Ishikawa (cell line): ENCODE data around the gene NPC1.

ENCODE experiments used
- CEBPB ChIP-seq: IDR thresholded peaks from 2 replicates; pipeline ENCODE4 v1.6.1; 2012
- CREB1 ChIP-seq: IDR thresholded peaks from 2 replicates; pipeline ENCODE4 v1.6.1; 2012; ENCODE audit warnings: low read depth
- EP300 ChIP-seq: IDR thresholded peaks from 2 replicates; pipeline ENCODE4 v1.6.1; 2012; ENCODE audit warnings: borderline replicate concordance
- FOXM1 ChIP-seq: IDR thresholded peaks from 2 replicates; pipeline ENCODE4 v1.6.1; 2012; ENCODE audit warnings: low read depth, borderline replicate concordance
- NFIC ChIP-seq: IDR thresholded peaks from 2 replicates; pipeline ENCODE4 v1.6.1; 2012
- RAD21 ChIP-seq: IDR thresholded peaks from 2 replicates; pipeline ENCODE4 v1.6.1; 2012; ENCODE audit warnings: low read depth
- TAF1 ChIP-seq: IDR thresholded peaks from 2 replicates; pipeline ENCODE4 v1.6.1; 2012; ENCODE audit warnings: low read depth, mild to moderate bottlenecking
- YY1 ChIP-seq: IDR thresholded peaks from 2 replicates; pipeline ENCODE4 v1.6.1; 2012; ENCODE audit warnings: low read depth
- TF ChIP-seq, protein P1 (sequence below): IDR thresholded peaks from 2 replicates; pipeline ENCODE4 v1.6.1; 2012
- TF ChIP-seq, protein P2 (sequence below): IDR thresholded peaks from 2 replicates; pipeline ENCODE4 v1.6.1; 2012; ENCODE audit warnings: low read depth, mild to moderate bottlenecking
- TF ChIP-seq, protein P3 (sequence below): IDR thresholded peaks from 2 replicates; pipeline ENCODE4 v1.6.1; 2012

DNA sequence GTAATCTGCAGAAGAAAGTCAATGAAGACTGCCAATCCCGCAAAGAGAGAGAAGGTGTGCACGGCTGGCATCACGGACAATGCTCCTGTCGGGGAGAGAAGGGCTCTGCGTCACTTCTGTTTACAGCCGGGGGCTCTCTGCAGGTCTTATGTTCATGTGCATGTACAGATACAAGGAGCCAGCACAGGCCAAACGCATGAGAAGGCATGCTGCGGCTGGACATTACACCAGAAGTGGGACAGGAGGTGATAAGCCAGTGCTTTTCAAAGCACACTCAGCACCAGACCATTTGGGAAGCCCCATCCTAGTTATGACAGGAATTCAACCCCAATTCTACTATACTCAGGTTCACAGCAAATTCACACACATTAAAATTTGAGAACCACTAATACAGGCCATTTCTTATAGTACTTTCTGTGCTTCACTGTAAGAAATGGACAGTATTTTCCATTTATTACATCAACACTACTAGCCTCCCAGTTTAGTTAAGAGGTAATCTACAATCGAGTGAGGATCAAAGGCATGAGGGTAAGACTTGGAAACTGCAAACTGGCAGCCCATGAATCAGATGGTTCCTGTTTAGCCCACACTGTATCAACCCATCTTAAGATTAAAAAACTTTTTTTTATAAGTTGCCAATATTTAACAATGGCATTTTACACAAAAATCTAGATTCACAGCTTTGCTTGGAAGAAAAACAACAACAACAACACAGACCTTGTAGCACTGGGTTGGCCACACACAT lies 44.8 kb downstream of the NPC1 start:
- TF ChIP-seq CEBPB (no peak), CREB1 (no peak), EP300 (no peak), RAD21 (no peak), NFIC (no peak), TAF1 (no peak), FOXM1 (no peak), YY1 (no peak)
- TF ChIP-seq, protein P1, sequence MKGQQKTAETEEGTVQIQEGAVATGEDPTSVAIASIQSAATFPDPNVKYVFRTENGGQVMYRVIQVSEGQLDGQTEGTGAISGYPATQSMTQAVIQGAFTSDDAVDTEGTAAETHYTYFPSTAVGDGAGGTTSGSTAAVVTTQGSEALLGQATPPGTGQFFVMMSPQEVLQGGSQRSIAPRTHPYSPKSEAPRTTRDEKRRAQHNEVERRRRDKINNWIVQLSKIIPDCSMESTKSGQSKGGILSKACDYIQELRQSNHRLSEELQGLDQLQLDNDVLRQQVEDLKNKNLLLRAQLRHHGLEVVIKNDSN: no peak
- TF ChIP-seq, protein P2, sequence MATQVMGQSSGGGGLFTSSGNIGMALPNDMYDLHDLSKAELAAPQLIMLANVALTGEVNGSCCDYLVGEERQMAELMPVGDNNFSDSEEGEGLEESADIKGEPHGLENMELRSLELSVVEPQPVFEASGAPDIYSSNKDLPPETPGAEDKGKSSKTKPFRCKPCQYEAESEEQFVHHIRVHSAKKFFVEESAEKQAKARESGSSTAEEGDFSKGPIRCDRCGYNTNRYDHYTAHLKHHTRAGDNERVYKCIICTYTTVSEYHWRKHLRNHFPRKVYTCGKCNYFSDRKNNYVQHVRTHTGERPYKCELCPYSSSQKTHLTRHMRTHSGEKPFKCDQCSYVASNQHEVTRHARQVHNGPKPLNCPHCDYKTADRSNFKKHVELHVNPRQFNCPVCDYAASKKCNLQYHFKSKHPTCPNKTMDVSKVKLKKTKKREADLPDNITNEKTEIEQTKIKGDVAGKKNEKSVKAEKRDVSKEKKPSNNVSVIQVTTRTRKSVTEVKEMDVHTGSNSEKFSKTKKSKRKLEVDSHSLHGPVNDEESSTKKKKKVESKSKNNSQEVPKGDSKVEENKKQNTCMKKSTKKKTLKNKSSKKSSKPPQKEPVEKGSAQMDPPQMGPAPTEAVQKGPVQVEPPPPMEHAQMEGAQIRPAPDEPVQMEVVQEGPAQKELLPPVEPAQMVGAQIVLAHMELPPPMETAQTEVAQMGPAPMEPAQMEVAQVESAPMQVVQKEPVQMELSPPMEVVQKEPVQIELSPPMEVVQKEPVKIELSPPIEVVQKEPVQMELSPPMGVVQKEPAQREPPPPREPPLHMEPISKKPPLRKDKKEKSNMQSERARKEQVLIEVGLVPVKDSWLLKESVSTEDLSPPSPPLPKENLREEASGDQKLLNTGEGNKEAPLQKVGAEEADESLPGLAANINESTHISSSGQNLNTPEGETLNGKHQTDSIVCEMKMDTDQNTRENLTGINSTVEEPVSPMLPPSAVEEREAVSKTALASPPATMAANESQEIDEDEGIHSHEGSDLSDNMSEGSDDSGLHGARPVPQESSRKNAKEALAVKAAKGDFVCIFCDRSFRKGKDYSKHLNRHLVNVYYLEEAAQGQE: no peak
- TF ChIP-seq, protein P3, sequence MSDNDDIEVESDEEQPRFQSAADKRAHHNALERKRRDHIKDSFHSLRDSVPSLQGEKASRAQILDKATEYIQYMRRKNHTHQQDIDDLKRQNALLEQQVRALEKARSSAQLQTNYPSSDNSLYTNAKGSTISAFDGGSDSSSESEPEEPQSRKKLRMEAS: no peak
